ENCODE data around the gene IGLL1.
"Not testable (repeated sequence)": the region's sequence is repeated elsewhere in the genome, so short reads cannot be mapped to it uniquely, and the experiment has no call there.

The IGLL1 gene

DNA sequence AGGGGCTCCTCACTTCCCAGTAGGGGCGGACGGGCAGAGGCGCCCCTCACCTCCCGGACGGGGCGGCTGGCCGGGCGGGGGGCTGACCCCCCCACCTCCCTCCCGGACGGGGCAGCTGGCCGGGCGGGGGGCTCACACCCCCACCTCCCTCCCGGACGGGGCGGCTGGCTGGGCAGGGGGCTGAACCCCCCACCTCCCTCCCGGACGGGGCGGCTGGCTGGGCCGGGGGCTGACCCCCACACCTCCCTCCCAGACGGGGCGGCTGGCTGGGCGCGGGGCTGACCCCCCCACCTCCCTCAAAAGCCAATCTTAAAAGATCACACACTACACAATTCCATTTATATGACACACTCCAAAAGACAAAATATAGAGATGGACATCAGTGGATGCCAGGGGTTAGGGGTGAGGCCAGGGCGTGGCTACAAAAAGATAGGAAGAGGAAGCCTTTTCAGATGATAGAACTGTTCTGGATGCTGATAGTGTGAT is 19.0 kb downstream of the IGLL1 start:
- peak; percentile 12 for DNase-seq

DNA sequence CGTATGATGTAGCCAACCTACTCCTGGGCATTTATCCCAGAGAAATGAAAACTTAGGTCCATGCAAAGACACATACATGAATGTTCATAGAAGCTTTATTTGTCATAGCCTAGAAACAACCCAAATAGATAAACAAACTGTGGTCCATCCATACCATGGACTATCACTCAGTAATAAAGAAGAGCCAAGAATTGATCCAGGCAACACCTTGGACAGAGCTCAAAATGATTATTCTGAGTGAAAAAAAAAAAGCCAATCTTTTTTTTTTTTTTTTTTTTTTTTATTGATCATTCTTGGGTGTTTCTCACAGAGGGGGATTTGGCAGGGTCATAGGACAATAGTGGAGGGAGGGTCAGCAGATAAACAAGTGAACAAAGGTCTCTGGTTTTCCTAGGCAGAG is 19.9 kb downstream of the IGLL1 start:
- not testable (repeated sequence) for DNase-seq

DNA sequence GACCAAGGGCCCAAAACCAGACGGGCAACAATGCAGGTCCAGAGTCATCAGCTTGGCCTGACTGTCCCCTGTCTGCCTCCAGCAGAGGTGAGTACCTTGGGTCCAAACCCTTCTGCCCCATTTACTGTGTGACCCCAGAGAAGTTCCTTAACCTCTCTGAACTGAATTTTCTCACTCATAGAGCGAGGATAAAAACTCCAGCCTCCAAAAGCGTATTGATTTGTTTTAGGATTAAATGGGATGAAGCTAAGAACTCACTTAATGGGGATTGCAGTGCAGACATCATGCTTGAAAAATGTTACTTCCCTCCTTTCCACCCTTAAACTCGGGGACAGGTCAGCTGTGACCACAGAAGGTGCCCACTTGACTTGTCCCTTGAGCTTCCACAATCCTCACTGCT is 22.6 kb downstream of the IGLL1 start:
- no peak for DNase-seq

DNA sequence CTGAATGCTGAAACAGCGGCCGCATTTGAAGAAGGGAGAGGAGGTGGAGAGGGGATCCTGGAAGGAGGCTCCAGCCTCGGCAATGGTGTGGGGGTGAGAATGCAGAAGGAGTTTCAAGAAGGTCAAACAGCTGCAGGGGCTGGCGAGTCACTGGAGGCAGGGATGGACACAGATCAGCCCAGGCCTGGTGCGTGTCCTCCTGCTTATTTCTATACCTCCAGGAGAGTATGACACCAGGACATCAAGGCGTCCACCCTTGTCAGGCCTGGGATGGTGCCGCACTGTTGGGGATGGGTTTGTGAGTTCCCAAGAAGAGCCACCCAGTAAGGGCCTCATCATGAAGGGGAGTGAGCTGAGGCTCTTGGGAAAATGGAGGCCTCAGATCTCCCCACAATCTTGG is 23.1 kb downstream of the IGLL1 start:
- no peak for DNase-seq

DNA sequence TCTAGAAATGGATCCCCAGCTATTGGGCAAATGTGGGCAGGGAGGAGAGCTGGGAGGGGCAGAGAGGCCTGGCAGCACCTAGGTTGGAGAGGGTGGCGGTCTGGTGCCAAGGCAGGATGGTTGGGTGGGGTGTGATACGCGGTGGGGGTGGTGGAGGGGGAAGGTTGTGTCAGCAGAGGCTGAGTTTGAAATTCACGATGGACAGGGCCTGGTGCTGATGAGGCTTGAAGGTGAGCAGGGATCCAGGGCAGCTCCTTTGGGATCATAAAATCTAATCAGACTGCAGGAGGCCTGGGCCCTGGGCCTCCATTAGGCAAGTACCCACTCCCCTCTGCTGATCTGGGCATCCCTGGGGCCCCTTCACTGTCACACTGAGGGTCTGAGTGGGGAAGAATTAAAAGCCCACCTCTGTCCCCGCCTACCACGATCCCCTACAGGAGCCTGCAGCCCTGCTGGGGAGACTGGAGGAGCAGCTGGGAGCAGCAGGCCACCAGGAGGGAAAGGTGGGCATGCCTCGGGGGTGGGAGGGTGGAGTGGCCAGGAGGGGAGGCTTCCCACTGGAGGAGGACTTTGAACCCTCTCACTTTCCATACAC is 24.0 kb downstream of the IGLL1 start:
- DNase-seq, result no peak

DNA sequence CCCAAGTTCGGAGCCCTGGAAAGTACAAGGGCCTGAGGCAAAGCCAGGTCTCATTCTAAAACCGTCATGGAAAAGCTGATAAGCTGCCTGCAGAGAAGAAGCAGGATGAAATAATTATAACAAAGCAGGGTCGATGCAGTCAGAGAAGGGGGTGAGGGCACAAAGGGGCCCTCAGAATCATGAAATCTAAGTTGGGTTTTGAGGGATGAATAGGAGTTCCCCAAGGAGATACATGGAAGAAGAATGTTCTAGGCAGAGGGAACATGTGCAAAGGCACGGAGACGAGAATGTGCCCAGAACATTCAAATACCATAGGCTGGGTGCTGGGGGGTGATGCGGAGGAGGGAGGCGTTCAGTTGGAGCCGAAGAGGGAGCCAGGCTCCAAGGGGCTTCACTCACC is 25.0 kb downstream of the IGLL1 start:
- DNase-seq, result no peak

DNA sequence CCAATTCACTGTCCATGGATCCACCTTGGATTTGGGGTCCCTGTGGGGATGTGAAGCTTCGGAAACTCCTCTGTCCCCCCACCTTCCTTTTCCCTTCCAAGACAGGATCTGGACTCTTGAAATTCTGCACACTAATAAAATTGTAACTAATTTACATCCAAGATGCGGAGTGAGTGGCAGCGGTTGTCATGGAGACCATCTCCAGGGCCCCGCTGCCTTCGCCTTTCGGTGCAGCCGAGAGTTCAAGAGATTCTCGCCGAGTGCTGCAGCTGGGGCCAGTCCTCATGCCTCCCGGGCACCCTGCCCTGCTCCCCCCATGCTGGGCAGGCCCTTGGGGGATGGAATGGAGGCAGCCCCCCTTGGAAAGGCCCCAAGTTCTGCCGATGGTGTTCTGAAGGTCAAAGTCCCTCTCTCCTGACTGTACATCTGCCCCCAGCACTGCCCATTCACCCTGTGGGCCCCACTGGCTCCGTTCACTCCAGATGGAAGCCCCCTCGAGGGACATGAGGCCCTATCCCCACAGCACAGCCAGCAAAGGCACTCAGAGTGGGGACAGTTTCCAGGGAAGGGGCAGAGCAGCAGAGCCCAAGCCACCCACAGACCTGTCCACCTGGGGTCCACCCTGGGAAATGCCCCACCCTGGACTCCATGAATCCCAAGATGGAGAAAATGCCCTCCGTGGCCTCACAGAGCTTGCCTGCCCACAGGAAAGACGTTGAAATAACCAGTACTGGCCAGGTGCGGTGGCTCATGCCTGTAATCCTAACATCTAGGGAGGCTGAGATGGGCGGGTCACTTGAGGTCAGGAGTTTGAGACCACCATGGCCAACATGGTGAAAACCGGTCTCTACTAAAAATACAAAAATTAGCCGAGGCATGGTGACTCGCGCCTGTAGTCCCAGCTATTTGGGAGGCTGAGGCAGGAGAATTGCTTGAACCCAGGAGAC is 25.9 kb downstream of the IGLL1 start:
- no peak for DNase-seq

DNA sequence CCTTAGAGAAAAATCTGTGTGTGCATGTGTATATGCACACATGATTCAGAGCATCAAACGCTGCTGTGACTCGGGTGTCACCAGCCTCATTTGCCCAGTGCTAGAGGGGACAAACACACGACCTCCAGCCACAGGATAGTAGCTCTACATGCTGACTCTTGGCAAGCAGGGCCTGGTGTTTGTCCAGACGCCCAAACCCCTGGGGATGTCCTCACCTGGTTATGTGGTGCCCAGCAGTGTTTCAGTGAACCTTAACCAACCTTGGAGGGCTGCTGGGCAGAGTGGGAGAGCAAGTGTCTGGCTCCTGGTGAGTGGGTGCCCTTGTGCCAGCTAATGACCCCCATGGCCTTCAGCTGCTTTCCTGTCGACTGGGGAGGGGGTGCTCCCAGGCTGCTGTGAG is 26.7 kb downstream of the IGLL1 start:
- no peak for DNase-seq

DNA sequence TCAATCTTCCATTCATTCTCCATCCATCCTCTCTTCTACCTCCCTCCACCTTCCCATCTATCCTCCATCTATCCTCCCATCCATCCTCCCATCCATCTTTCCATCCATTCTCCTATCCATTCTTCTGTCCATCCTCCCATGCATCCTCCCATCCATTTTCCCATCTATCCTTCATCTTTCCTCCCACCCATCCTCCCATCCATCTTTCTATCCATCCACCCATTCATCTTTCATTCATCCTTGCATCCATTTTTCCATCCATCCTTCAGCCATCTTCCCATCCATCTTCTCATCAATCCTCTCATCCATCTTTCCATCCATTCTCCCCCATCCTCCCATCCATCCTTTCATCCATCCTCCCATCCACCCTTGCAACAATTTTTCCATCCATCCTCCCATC is 27.5 kb downstream of the IGLL1 start:
- DNase-seq, result no peak

DNA sequence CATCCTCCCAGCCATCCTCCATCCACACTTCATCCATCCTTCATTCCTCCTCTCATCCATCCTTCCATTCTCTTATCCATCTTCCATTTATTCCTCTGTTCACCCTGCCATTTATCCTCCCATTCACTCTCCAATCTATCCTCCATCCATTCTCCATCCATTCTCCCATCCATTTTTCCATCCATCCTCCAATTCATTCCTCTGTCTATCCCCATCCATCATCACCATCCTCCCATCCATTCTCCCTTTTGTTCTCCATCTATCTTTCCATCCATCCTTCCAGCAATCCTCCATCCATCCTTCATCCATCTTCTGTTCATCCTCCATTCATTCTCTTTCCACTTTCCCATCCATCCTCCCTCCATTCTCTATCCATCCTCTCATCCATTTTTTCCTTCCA is 28.7 kb downstream of the IGLL1 start:
- DNase-seq, result no peak

DNA sequence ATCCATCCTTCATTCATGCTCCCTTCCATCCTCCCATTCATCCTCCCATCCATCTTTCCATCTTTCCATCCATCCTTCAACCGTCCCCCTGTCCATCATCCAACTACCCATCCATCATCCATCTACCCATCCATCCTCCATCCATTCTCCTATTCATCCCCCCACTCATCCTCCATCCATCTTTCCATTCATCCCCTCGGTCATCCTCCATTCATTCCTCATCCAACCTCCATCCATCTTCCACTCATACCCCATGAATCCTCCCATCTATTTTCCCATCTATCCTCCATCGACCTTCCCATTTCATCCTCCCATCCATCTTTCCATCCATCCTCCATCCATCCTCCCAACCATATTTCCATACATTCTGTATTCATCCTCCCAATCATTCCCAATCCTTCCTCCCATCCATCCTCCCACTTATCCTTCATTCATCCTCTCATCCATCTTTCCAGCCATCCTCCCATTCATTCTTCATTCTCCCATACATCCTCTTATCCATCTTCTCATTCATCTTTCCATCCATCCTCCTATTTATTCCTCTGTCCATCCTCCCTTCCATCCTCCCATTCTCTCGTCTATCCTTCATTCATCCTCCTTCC is 29.9 kb downstream of the IGLL1 start:
- no peak for DNase-seq

DNA sequence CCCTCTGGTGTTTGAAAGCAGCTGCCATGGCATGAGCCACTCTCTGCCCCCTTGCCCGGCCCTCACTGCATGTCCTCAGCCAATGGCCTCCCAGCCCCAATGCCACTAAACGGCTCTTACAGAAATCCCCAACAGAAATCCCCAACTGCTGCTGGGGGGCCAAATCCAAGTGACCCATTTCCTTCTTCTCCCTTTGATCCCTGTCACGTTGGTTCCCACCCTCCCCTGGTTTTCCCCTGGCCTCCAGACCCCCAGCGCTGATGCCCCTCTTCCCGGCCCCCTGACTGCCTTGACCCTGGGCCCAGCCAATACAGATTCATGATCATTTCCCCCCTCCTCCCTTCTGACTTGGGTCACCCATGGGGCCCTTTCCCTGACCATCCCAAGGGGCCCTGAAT is 30.9 kb downstream of the IGLL1 start:
- no peak for DNase-seq

DNA sequence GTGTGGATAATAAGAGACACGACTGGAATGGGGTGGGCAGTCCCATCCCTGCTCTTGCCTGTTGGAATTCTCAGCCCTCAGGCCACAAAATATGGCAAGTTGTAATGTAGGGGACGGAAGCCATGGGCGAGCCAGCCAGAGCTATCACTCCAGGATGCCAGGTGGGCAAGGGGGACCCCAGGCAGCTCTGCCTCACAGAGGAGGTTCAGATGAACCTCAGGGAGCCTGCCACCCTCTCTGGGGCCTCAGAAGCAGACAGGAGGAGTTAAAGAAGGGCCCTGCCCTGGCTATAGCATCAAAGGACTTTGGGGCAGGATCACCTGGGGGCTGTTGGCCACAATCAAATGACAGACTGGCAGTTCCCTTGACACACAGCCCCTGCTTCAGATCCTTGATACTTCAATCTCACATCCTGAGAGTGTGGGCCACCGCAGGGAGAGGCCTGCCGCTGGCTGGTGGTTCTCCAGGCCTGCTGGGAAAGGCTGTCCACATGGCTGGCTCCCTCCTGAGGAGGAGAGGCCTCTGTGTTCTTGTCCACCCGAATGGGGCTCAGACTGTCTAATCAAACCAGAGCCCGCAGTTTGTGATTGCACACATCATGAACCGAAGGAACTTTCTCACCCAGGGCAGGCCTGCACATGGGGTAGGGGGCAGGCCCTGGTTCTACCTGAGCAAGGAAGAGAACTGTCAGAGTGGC is 31.4 kb downstream of the IGLL1 start:
- DNase-seq, result no peak

DNA sequence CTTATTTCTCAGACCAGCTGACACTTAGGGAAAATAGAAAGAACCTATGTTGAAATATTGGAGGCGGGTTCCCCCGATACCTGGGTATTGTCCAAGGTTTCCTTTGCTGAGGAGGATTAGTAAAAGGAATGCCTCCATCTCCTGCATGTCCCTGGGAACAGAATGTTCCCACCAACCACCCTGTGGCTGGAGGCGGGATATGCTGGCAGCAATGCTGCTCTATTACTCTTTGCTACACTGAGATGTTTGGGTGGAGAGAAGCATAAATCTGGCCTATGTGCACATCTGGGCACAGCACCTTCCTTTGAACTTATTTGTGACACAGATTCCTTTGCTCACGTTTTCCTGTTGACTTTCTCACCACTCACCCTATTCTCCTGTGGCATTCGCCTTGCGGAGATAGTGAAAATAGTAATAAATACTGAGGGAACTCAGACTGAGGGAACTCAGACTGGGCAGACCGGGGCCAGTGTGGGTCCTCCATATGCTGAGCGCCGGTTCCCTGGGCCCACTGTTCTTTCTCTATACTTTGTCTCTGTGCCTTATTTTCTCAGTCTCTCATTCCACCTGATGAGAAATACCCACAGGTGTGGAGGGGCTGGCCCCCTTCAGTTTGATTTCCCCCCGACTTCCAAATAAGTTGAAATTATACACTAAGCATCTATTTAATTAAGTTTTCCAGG is 32.1 kb downstream of the IGLL1 start:
- no peak for DNase-seq

DNA sequence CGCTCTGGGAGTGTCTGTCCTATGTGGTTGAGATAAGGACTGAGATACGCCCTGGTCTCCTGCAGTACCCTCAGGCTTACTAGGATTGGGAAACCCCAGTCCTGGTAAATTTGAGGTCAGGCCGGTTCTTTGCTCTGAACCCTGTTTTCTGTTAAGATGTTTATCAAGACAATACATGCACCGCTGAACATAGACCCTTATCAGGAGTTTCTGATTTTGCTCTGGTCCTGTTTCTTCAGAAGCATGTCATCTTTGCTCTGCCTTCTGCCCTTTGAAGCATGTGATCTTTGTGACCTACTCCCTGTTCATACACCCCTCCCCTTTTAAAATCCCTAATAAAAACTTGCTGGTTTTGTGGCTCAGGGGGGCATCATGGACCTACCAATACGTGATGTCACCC is 32.7 kb downstream of the IGLL1 start:
- not testable (repeated sequence) for DNase-seq

DNA sequence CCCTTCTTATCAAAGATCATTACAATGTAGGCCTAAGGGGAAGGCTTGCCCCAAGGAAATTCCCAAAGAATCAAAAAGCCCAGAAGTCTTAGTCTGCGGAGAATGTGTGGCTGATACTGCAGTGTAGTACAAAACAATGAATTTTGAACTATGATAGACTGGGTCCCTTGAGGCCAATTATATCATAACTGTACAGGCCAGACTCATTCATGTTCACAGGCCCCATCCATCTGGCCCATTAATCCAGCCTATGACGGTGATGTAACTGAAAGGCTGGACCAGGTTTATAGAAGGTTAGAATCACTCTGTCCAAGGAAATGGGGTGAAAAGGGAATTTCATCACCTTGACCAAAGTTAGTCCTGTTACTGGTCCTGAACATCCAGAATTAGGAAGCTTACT is 35.2 kb downstream of the IGLL1 start:
- no peak for DNase-seq

DNA sequence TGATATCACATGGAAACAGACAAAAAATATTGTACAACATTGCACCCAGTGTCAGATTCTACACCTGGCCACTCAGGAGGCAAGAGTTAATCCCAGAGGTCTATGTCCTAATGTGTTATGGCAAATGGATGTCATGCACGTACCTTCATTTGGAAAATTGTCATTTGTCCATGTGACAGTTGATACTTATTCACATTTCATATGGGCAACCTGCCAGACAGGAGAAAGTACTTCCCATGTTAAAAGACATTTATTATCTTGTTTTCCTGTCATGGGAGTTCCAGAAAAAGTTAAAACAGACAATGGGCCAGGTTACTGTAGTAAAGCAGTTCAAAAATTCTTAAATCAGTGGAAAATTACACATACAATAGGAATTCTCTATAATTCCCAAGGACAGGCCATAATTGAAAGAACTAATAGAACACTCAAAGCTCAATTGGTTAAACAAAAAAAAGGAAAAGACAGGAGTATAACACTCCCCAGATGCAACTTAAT is 36.5 kb downstream of the IGLL1 start:
- not testable (repeated sequence) for DNase-seq

DNA sequence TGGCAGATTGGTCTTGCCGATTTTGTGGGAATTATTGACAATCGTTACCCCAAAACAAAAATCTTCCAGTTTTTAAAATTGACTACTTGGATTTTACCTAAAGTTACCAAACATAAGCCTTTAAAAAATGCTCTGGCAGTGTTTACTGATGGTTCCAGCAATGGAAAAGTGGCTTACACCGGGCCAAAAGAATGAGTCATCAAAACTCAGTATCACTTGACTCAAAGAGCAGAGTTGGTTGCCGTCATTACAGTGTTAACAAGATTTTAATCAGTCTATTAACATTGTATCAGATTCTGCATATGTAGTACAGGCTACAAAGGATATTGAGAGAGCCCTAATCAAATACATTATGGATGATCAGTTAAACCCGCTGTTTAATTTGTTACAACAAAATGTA is 37.2 kb downstream of the IGLL1 start:
- no peak for DNase-seq

DNA sequence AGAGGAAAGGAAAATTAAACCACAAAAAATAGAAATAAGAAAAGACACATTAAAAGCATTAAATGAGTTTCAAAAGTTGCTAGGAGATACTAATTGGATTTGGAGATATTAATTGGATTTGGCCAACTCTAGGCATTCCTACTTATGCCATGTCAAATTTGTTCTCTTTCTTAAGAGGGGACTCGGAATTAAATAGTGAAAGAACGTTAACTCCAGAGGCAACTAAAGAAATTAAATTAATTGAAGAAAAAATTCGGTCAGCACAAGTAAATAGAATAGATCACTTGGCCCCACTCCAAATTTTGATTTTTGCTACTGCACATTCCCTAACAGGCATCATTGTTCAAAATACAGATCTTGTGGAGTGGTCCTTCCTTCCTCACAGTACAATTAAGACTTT is 37.7 kb downstream of the IGLL1 start:
- not testable (repeated sequence) for DNase-seq

DNA sequence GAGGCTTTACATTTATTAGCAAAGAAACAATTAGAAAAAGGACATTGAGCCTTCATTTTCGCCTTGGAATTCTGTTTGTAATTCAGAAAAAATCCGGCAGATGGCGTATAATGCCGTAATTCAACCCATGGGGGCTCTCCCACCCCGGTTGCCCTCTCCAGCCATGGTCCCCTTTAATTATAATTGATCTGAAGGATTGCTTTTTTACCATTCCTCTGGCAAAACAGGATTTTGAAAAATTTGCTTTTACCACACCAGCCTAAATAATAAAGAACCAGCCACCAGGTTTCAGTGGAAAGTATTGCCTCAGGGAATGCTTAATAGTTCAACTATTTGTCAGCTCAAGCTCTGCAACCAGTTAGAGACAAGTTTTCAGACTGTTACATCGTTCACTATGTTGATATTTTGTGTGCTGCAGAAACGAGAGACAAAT is 38.2 kb downstream of the IGLL1 start:
- peak; percentile 3 for DNase-seq

DNA sequence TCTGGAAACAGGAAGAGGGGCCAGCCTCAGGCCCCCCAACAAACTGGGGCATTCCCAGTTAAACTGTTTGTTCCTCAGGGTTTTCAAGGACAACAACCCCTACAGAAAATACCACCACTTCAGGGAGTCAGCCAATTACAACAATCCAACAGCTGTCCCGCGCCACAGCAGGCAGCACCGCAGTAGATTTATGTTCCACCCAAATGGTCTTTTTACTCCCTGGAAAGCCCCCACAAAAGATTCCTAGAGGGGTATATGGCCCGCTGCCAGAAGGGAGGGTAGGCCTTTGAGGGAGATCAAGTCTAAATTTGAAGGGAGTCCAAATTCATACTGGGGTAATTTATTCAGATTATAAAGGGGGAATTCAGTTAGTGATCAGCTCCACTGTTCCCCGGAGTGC is 39.3 kb downstream of the IGLL1 start:
- DNase-seq, result not testable (repeated sequence)

DNA sequence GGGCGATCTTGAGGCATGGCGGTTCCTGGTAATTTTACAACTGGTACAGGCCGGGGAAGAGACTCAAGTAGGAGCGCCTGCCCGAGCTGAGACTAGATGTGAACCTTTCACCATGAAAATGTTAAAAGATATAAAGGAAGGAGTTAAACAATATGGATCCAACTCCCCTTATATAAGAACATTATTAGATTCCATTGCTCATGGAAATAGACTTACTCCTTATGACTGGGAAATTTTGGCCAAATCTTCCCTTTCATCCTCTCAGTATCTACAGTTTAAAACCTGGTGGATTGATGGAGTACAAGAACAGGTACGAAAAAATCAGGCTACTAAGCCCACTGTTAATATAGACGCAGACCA is 40.3 kb downstream of the IGLL1 start:
- not testable (repeated sequence) for DNase-seq

All from activated CD4-positive, CD25-positive, alpha-beta regulatory T cell treated with anti-CD3 and anti-CD28 coated beads, Interleukin-2, amount 50 U/mL, for 72 hours (primary cell).